Spleen (tissue), 7 donors: ENCODE measurements around the gene PITX1.

Experiments used
- CTCF ChIP-seq, 11 experiments: fragments of 200-600 bp in 7 of 11; fragments of 450-650 bp in 4 of 11; sonication (generic) in 4 of 11; IDR thresholded peaks in 8 of 11; conservative IDR thresholded peaks in 3 of 11; 1 replicate in 7 of 11; 2 replicates in 4 of 11; pipeline versions ENCODE4 v1.4.0 to v1.8.0; 2016 to 2021; ENCODE audit warnings: antibody characterized with exemption in 11 of 11, inconsistent platforms in 4 of 11, mild to moderate bottlenecking in 1 of 11
- POLR2A ChIP-seq, 3 donors: fragments of 450-650 bp; IDR thresholded peaks; one replicate each; pipeline ENCODE4 v1.5.1; 2017; ENCODE audit warnings: antibody characterized with exemption in 3 of 3, mild to moderate bottlenecking in 1 of 3
- POLR2AphosphoS5 ChIP-seq, 3 donors: sonication (generic); formaldehyde crosslinking; IDR thresholded peaks; one replicate each; pipeline ENCODE4 v1.5.1; 2017; ENCODE audit warnings: antibody characterized with exemption in 3 of 3
- donor health status: DM: no; HTN: no; CAD: no; lungs with moderate emphysema.
- donor health status: DM: no; HTN: no; CAD: no.
- donor health status: DM: no; HTN: no; CAD: no.

GRCh38 chr5:135048286-135048685 lies 14.3 kb upstream of the PITX1 start:
- no peak for TF ChIP-seq CTCF (IDR thresholded peaks at IDR 0.05 in 8 of 11, conservative IDR thresholded peaks at IDR 0.05 in 3 of 11)
- no peak for TF ChIP-seq POLR2A (IDR thresholded peaks at IDR 0.05)
- TF ChIP-seq POLR2AphosphoS5 (IDR thresholded peaks at IDR 0.05): no peak
